Measurements from ENCODE around the gene FASTKD2. TPM values are rescaled to one million over a fixed set of nuclear protein-coding genes. Genes with fewer than 3 reads are reported as not detected.

The FASTKD2 gene
- total and polyA plus RNA-seq, 7 donors, result 6.2 to 35.3 (median 27.3) TPM

GRCh38 chr2:206798000-206798399, 32.6 kb downstream of the FASTKD2 start:
- TF ChIP-seq POLR2A (IDR thresholded peaks at IDR 0.05) (no peak), EP300 (IDR thresholded peaks at IDR 0.05) (no peak), CTCF (IDR thresholded peaks at IDR 0.05) (no peak), POLR2AphosphoS5 (IDR thresholded peaks at IDR 0.05) (no peak)

DNA sequence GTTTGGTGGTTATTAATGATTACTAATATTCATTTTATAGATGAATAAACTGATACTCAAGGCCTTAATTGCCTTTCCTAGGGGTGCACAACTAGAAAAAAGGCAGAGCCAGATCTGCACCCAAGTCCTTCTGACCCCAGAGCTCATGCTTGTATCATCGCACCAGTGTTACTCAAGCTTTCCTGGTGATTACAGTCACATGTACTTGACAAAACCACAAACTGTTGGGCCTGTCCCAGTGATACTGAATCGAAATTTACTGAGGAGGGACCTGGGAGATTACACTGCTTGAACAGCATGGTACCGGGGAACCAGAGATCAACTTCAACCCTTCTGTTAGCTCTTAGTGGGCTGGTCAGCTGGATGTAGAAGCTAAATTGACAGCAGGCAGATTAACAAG, 33.7 kb downstream of the FASTKD2 start:
- Histone ChIP-seq H3K27ac (no peak overlapping the region), H3K4me3 (no peak overlapping the region), H3K9me3 (no peaks in the 10 kb centered on the region), H3K4me1 (peaks cover 0 to 15% (median 8%) of the 10 kb centered on the region in 4 donors), H3K36me3 (peaks cover 0 to 24% (median 0%) of the 10 kb centered on the region in 4 donors), H3K27me3 (no peaks in the 10 kb centered on the region)
- 75 to 81% methylated on average over 3 of the region's 3 CpGs for WGBS, 2 donors
- DNase-seq, result no peak
- TF ChIP-seq POLR2A (IDR thresholded peaks at IDR 0.05) (no peak), CTCF (IDR thresholded peaks at IDR 0.05) (no peak), POLR2AphosphoS5 (IDR thresholded peaks at IDR 0.05) (no peak)
- intact Hi-C loops (cut with DNase I), result no loop called here

More at GRCh38 chr2:206798000-206798399, 32.6 kb downstream of the FASTKD2 start:
- intact Hi-C loops (cut with DNase I), result no loop called here
- WGBS, 2 donors, result 78 to 88% methylated on average over 5 of the region's 5 CpGs
- Histone ChIP-seq H3K4me3 (no peak overlapping the region), H3K27ac (no peak overlapping the region), H3K4me1 (peaks cover 0 to 15% (median 8%) of the 10 kb centered on the region in 4 donors), H3K36me3 (peaks cover 0 to 32% (median 0%) of the 10 kb centered on the region in 4 donors), H3K27me3 (no peaks in the 10 kb centered on the region), H3K9me3 (no peaks in the 10 kb centered on the region)
- no peak for DNase-seq

DNA sequence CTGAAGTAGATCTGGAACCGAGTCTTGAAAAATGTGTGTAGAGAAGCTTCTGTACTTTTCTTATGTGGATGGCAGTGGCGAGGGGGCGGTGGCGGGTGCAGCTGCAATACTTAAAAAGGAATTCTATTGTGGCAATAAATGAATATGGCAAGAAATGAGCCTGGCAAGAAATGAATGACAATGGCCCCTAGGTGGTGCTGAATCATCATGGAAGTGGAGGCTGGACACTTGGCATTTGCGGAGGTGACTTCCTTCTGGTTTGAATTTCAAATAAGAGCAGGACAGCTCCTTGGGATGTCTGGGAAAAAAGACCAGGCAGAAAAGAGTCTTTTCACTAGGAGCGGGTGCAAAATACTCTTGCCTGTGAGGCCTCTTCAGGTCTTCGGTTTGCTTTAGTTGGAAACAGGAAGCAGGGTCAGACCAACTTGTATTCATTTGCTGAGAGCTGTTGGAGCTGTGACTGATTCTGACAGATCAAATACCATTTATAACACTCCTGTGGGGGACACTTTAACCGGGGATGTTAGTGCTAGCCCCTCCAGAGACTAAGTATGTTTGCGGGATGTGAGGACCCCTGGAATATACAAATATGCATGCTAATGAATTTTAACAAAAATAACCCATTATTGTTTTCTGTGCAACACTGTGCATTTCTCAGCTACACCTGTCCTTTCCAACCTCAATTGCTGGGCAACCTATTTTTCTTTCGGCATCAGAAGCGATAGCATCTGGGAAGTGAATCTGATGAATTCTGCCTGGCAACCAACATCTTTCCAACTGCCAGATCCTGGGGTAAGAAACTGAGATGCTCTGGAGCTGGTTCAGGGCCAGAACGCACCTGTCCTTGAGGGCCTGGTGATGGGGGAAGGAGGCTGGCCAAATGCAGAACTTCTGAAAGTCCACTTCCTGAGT, 35.4 kb downstream of the FASTKD2 start:
- no peak overlapping the region for H3K4me3 ChIP-seq
- peak; percentile 40 to 66 (median 56) for TF ChIP-seq CTCF (IDR thresholded peaks at IDR 0.05)
- TF ChIP-seq POLR2A (IDR thresholded peaks at IDR 0.05), result no peak
- TF ChIP-seq POLR2AphosphoS5 (IDR thresholded peaks at IDR 0.05), result peak in 2 of 4 donors; percentile 9 to 24
- no peak for TF ChIP-seq EP300 (IDR thresholded peaks at IDR 0.05)
- 35 to 36% methylated on average over 12 of the region's 12 CpGs for WGBS, 2 donors
- H3K9me3 ChIP-seq, result no peaks in the 10 kb centered on the region
- H3K36me3 ChIP-seq, result peaks cover 0 to 10% (median 0%) of the 10 kb centered on the region in 4 donors
- H3K27me3 ChIP-seq, result no peaks in the 10 kb centered on the region
- peak overlapping the region in 2 of 4 donors; percentile 4 to 44 for H3K27ac ChIP-seq
- peak; percentile 83 for DNase-seq
- intact Hi-C loops (cut with DNase I), result loop anchor here (1.0 to 10.0 kb wide), 4 partner anchors 167 to 673 kb away; no protein-coding TSS in a partner anchor
- H3K4me1 ChIP-seq, result peaks cover 0 to 15% (median 8%) of the 10 kb centered on the region in 4 donors

- no peak overlapping the region for H3K27ac ChIP-seq
- H3K36me3 ChIP-seq, result peaks cover 0 to 1% (median 0%) of the 10 kb centered on the region in 4 donors
- no peaks in the 10 kb centered on the region for H3K27me3 ChIP-seq
- peaks cover 0 to 15% (median 8%) of the 10 kb centered on the region in 4 donors for H3K4me1 ChIP-seq
- WGBS, 2 donors, result 85 to 86% methylated on average over 9 of the region's 9 CpGs
- no peak overlapping the region for H3K4me3 ChIP-seq
- no peak for TF ChIP-seq CTCF (IDR thresholded peaks at IDR 0.05)
- TF ChIP-seq POLR2AphosphoS5 (IDR thresholded peaks at IDR 0.05), result no peak
- no peak for TF ChIP-seq POLR2A (IDR thresholded peaks at IDR 0.05)
- TF ChIP-seq EP300 (IDR thresholded peaks at IDR 0.05), result no peak
- no peaks in the 10 kb centered on the region for H3K9me3 ChIP-seq
- intact Hi-C loops (cut with DNase I), result loop anchor here (5.0 to 10.0 kb wide), 3 partner anchors 166 to 543 kb away; no protein-coding TSS in a partner anchor
- no peak for DNase-seq
Observed at GRCh38 chr2:206801418-206802189, 36.2 kb downstream of the FASTKD2 start.
